Urinary bladder (tissue), 4 donors: ENCODE data around the gene AKR1E2. TPM values are rescaled to one million over a fixed set of nuclear protein-coding genes. Genes with fewer than 3 reads are reported as not detected.

Experiments
- DNase-seq: peaks from one replicate; pipeline ENCODE4 v3.0.0-alpha.2; 2015; ENCODE audit errors: extremely low spot score
- H3K27ac ChIP-seq: one replicate; pipeline ENCODE4 v1.5.1; 2013; ENCODE audit warnings: low read depth, mild to moderate bottlenecking, moderate library complexity
- H3K36me3 ChIP-seq: one replicate; pipeline ENCODE4 v1.6.1; 2013; ENCODE audit warnings: mild to moderate bottlenecking, moderate library complexity; ENCODE audit not compliant: insufficient read depth
- H3K4me1 ChIP-seq: one replicate; pipeline ENCODE4 v1.6.1; 2013; ENCODE audit warnings: mild to moderate bottlenecking, moderate library complexity; ENCODE audit not compliant: insufficient read depth
- H3K4me3 ChIP-seq: one replicate; pipeline ENCODE4 v1.5.1; 2013; ENCODE audit warnings: low read depth, low read length
- WGBS: extraction: QIAGEN DNeasy Blood & Tissue Kit; methylation state at CpG from one replicate; pipeline ENCODE4 v1.1.7; 2013; 5-methylcytosine and 5-hydroxymethylcytosine counted together
- polyA plus RNA-seq: library from polyadenylated mRNA; stranded (reverse); fragments of 200-250 nt; gene quantifications from one replicate; pipeline ENCODE4 v1.2.3, GENCODE V29; 2013
- total RNA-seq: library from RNA; depleted of rRNA; stranded (reverse); fragments of >200 nt; gene quantifications from one replicate; pipeline ENCODE4 v1.2.3, GENCODE V29; 2014
- donor health status: healthy with polysubstance abuse.
- donor health status: healthy.

AKR1E2 gene
- total and polyA plus RNA-seq, 2 donors, result 3.9 to 23.0 TPM

DNA sequence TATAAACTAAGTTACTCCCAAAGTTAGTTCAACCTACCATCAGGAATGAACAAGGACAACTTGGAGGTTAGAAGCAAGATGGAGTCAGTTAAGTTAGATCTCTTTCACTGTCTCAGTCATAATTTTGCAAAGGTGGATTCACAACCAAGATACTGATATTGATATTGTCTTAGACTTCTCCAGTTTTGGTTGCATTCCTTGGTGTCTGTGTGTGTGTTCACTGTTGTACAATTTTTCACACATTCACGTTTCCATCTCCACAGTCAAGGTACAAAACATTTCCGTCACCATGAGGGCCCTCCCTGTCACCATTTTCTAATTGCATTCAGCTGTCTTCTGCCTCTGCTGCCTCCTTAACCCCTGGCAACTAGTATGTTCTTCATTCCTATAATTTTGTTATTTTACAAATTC, 41.1 kb downstream of the AKR1E2 start:
- Histone ChIP-seq H3K27ac (no peak overlapping the region), H3K36me3 (no peaks in the 10 kb centered on the region), H3K4me1 (no peaks in the 10 kb centered on the region), H3K4me3 (no peak overlapping the region)
- DNase-seq, result no peak
- WGBS, result 73% methylated on average over 2 of the region's 2 CpGs

DNA sequence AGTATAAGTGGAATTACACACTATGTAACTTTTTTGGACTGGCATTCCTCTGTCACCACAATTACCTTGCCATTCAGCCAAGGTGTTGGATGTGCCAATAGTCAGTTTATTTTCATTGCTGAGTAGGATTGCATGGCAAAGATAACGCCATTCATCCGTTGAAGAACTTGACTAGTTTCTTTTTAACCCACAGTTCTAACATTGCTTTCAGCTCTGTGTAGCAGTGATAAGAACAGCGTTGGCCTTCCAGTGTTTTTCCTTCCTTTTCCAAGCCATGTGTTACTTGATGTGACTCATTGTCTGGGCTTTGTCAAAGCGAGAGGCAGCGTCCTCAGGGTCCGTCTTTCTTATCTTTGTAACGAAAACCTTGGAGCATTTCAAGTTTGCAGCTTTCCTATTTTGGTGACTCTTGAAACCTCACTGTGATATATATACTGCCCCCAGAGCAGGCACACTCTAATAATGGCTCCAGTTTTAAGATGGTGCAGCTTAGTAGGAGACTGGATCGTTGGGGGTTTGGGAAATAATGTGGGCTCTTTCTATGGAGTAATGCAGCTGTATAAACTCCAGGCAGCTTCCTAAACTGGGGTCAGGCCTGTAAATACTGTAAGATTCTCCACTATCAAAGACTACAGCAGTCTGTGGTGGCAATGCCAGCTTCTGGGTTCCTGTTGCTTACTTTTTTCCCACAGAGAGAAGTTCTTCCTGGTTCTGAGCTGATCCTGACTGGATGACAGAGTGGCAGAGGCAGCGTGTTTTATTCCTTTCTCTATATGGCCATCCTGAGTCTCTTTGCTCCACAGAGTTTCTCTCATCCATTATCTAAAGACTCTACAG, 41.7 kb downstream of the AKR1E2 start:
- no peak for DNase-seq
- 39% methylated on average over 9 of the region's 9 CpGs for WGBS
- no peak overlapping the region for H3K4me3 ChIP-seq
- no peaks in the 10 kb centered on the region for H3K4me1 ChIP-seq
- H3K36me3 ChIP-seq, result no peaks in the 10 kb centered on the region
- H3K27ac ChIP-seq, result no peak overlapping the region

DNA sequence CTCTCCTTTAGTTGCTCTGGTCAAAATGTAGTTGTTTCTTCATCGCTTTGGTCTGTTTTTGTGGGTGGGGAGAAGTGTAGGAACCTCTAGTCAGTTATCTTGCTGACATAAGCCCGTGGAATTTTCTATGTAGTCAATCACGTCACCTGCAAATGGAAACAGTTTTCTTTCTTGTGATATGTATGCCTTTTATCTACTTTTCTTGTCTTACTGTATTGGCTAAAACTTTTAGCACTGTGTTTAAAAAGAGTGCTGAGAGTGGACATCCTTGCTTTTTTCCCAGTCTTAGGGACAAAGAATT, 42.3 kb downstream of the AKR1E2 start:
- no peak overlapping the region for H3K4me3 ChIP-seq
- DNase-seq, result no peak
- WGBS, result 87% methylated on average over 3 of the region's 3 CpGs
- no peaks in the 10 kb centered on the region for H3K4me1 ChIP-seq
- no peak overlapping the region for H3K27ac ChIP-seq
- H3K36me3 ChIP-seq, result no peaks in the 10 kb centered on the region

DNA sequence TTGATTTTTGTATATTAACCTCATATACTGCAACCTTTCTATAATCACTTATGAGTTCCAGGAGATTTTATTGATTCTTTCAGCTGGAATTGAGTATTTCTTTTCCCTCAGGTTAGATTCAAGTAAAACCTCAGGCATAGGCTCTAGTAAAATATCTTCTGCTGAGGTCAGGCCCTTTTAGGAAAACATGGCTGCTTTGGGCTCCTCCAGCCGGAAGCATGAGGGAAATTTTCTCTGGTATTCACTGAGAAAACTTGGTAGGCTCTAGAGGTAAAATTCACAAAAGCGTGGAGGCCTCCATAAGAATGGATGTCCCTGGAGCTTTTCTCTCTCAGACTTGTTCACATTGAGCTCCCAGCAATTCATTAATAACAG, 56.7 kb downstream of the AKR1E2 start:
- Histone ChIP-seq H3K4me3 (no peak overlapping the region), H3K4me1 (no peaks in the 10 kb centered on the region), H3K36me3 (no peaks in the 10 kb centered on the region), H3K27ac (no peak overlapping the region)
- WGBS, result 85% methylated on average over 2 of the region's 2 CpGs
- no peak for DNase-seq

DNA sequence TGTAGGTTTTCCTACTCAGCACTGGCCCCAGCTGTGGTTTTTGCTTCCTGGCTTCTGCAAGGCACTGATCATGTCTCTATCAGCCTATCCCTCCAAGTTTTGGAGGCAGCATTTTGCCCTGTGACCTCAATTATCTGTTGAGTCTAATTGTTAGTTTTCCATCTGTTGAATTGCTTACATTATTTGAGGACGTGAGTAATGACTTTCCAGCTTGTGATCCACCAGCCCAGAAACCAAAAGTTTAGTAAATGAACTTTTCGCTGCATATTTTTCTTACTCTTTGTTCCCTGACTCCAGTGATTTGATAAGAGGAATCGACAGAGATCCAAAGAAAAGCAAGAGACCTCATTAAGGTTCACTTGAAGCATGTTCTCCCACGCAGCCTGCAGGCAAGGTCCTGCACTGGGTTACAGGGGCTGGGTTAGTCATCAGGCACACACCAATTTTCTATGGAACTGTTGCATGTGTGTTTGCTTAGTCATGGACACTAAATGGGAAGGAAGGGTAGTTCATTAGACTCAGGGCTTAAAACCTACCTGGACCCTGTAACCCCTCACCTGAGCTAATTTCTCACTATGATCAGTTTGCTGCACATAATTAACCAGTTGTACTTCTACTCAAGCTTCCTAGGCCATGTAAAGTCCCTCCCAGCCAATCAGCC, 57.2 kb downstream of the AKR1E2 start:
- WGBS, result 62% methylated on average over 4 of the region's 4 CpGs
- no peak overlapping the region for H3K27ac ChIP-seq
- no peaks in the 10 kb centered on the region for H3K4me1 ChIP-seq
- no peaks in the 10 kb centered on the region for H3K36me3 ChIP-seq
- H3K4me3 ChIP-seq, result no peak overlapping the region
- no peak for DNase-seq

DNA sequence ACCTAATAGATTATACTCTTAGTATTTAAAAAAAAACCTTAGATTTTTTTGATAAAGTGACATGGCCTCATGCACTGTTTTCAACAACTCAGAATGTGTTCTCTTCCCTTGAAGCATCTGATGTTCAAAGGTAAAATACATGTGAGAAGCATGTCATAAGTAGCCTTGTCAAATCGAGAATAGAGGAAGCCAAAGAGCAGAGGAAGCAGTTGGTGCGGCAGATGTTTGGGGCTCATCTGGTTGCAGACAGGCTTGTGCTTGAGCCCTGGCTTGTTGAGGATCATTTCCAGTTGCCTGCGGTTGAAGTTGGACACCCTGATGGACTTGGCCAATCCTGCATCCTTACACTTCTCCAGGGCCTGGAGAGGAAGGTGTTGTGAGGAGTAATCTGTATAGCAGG, 59.2 kb downstream of the AKR1E2 start:
- Histone ChIP-seq H3K36me3 (no peaks in the 10 kb centered on the region), H3K4me3 (no peak overlapping the region), H3K27ac (no peak overlapping the region), H3K4me1 (no peaks in the 10 kb centered on the region)
- no peak for DNase-seq
- 72% methylated on average over 3 of the region's 3 CpGs for WGBS

DNA sequence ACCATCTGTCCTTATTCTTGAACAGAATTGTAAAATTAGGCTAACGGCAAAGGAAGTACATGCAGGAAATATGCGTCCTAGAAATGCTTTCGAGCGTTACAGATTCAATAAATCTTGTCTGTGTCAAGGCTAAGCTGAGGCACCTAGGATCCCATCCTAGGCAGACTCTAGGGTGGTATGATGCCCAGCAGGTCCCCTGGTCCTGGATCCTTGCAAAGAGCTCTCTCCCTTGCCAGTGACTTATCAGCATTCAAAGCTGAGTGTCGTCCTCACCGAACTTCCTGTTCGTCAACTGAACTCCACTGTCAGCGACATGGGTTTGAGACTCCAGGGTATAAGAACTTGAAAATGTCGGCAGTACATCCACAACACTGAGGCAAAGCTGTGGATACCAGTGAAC, 61.5 kb downstream of the AKR1E2 start:
- no peak for DNase-seq
- H3K36me3 ChIP-seq, result no peaks in the 10 kb centered on the region
- no peak overlapping the region for H3K27ac ChIP-seq
- WGBS, result 65% methylated on average over 9 of the region's 9 CpGs
- H3K4me3 ChIP-seq, result no peak overlapping the region
- no peaks in the 10 kb centered on the region for H3K4me1 ChIP-seq

DNA sequence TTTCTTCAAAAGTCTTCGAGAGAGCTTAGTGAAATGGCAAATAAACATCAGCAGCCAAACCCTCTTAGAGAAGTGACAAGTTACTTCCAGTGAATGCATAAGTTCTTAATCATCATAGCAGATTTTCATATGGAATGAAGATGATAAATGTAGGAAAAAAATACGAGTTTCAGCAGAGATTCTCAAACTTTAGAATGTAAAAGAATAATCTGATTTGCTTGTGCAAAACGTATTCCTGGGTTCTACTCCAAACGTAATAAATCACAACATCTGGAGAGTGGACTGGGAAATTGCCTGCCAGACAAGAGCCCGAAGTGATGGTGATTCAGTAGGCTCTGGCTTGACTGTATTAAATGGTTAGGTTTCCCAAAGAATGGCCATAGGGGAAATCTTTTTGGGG, 62.2 kb downstream of the AKR1E2 start:
- H3K4me3 ChIP-seq, result no peak overlapping the region
- DNase-seq, result no peak
- 41% methylated on average over 5 of the region's 5 CpGs for WGBS
- no peak overlapping the region for H3K27ac ChIP-seq
- no peaks in the 10 kb centered on the region for H3K36me3 ChIP-seq
- H3K4me1 ChIP-seq, result no peaks in the 10 kb centered on the region

DNA sequence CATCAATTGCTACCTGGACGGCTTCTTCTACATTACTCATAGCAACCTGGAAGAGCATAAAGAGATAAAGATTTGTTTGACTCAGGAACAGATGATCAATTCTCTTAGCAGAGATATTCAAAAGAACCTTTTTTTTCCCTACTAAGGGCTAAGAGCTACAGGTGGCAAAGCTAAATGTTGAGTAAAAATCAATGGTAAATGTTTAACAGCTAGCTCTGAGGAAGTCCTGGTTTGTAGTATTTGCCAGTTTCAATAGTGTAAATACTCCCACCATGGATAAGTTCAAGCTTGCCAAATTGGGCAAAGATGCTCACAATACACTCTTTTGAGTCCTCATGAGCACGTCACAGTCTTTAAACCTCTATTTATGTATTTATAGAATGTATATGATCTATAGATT, 64.0 kb downstream of the AKR1E2 start:
- H3K36me3 ChIP-seq, result no peaks in the 10 kb centered on the region
- no peaks in the 10 kb centered on the region for H3K4me1 ChIP-seq
- no peak for DNase-seq
- WGBS, result 92% methylated on average over 2 of the region's 2 CpGs
- no peak overlapping the region for H3K27ac ChIP-seq
- no peak overlapping the region for H3K4me3 ChIP-seq

DNA sequence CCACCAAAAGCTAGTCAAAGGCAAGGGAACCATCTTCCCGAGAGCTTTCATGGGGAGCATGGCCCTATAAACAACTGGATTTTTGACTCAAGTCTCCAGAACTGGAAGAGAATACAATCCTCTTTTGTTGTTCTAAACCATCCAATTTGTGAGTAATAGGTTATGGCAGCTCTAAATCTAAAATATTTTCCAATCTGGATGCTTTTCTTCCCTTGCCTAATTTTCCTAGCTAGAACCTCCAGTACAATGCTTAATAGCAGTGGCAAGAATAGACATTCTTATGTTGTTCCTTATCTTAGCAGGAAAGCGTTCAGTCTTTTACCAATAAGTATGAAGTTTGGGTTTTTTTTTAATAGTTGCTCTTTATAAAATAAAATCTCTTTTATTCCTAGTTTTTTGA, 66.7 kb downstream of the AKR1E2 start:
- Histone ChIP-seq H3K4me3 (no peak overlapping the region), H3K36me3 (no peaks in the 10 kb centered on the region), H3K27ac (no peak overlapping the region), H3K4me1 (no peaks in the 10 kb centered on the region)
- no peak for DNase-seq
- 85% methylated on average over 2 of the region's 2 CpGs for WGBS

DNA sequence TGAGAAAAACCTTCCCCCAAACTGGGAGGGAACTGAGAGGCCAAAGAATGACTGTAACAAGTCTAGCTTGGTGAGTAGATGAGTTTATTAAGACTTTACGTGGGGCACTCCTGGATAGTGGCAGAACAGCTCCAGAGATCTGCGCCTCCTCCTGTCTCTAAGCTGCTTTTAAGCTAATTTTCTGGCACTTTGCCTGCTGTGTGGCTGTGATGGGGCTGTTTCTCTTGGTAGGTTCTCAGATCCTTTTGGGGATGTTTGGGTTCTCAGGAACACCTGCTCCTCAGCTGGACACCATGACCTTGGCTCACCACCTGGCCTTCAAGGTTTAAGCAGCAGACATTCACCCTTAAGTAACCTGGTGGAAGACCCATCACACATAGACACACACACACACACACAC, 68.3 kb downstream of the AKR1E2 start:
- no peak for DNase-seq
- WGBS, result 96% methylated on average over 2 of the region's 2 CpGs
- Histone ChIP-seq H3K36me3 (no peaks in the 10 kb centered on the region), H3K27ac (no peak overlapping the region), H3K4me1 (no peaks in the 10 kb centered on the region), H3K4me3 (no peak overlapping the region)

Other genes starting within 250 kb of the AKR1E2 start
- 27.8 TPM for gene AKR1C1, start 137.2 kb downstream of the AKR1E2 start, total RNA-seq
- gene AKR1C1, start 137.2 kb downstream of the AKR1E2 start, polyA plus RNA-seq, result 124 TPM
- gene AKR1C2, start 177.7 kb downstream of the AKR1E2 start, total RNA-seq, result 19.7 TPM
- 153 TPM for gene AKR1C2, start 177.7 kb downstream of the AKR1E2 start, polyA plus RNA-seq